GM06990 (cell line): ENCODE results near the gene KCNK1.
A peak's percentile ranks its signal among the peaks of the same experiment; 100 is the strongest.
"Not testable (repeated sequence)": the region's sequence is repeated elsewhere in the genome, so short reads cannot be mapped to it uniquely, and the experiment has no call there.

Experiments
- DNase-seq: peaks from one replicate; pipeline ENCODE4 v3.0.0-alpha.2; 2011; ENCODE audit not compliant: insufficient read length; ENCODE audit errors: extremely low read depth
- H3K27me3 ChIP-seq: replicated peaks from 2 replicates; pipeline ENCODE4 v1.6.0; 2011; ENCODE audit warnings: low read length; ENCODE audit not compliant: control insufficient read depth, insufficient read depth
- H3K36me3 ChIP-seq: 2 replicates; pipeline ENCODE4 v1.5.1; 2011; ENCODE audit warnings: low read length; ENCODE audit not compliant: control insufficient read depth, insufficient read depth
- H3K4me3 ChIP-seq: replicated peaks from 2 replicates; pipeline ENCODE4 v1.5.1; 2011; ENCODE audit warnings: low read depth, mild to moderate bottlenecking, control low read depth, low read length
- TF ChIP-seq, protein P1 (sequence below): IDR thresholded peaks from 2 replicates; pipeline ENCODE4 v1.5.1; 2011; ENCODE audit warnings: low read length, control low read depth, mild to moderate bottlenecking, inconsistent platforms; ENCODE audit not compliant: insufficient read depth, poor library complexity, severe bottlenecking

KCNK1 gene

GRCh38 chr1:233675893-233676292 is 62.0 kb downstream of the KCNK1 start:
- Histone ChIP-seq H3K36me3 (no peaks in the 10 kb centered on the region), H3K27me3 (no peaks in the 10 kb centered on the region), H3K4me3 (no peak overlapping the region)
- TF ChIP-seq, protein P1, sequence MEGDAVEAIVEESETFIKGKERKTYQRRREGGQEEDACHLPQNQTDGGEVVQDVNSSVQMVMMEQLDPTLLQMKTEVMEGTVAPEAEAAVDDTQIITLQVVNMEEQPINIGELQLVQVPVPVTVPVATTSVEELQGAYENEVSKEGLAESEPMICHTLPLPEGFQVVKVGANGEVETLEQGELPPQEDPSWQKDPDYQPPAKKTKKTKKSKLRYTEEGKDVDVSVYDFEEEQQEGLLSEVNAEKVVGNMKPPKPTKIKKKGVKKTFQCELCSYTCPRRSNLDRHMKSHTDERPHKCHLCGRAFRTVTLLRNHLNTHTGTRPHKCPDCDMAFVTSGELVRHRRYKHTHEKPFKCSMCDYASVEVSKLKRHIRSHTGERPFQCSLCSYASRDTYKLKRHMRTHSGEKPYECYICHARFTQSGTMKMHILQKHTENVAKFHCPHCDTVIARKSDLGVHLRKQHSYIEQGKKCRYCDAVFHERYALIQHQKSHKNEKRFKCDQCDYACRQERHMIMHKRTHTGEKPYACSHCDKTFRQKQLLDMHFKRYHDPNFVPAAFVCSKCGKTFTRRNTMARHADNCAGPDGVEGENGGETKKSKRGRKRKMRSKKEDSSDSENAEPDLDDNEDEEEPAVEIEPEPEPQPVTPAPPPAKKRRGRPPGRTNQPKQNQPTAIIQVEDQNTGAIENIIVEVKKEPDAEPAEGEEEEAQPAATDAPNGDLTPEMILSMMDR: peak; percentile 42
- DNase-seq: peak; percentile 59

DNA sequence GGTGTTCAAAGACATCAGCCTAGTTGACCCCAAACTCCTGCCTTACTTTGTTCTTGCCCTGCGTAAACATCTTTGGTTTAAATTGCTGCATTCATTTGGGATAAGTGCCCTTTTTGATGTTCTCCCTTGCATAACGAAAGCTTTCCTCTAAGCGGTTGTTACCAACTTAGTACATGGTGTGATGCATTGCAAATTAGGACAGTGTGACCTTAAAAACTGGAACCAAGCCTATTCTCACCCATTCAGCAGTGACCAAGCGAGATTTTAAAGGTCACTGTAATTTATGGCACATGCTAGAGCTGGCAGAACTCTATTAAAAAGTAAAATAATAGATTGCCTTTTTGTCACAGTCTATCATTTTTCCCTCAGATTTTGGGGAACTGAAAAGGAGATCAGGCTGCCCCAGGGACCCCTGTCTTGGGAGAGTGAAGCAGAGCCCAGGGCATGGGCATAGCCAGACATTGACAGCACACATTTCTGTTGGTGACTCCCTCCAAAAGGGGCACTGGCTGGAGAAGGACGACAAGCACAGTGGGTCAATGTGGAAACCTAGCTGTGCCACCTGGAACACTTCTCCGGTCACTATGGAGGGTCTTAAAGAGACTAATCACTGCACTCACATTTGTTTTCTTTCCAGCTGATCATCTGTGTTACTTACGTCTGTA is 63.9 kb downstream of the KCNK1 start:
- no peak overlapping the region for H3K4me3 ChIP-seq
- H3K36me3 ChIP-seq: no peaks in the 10 kb centered on the region
- DNase-seq: no peak
- no peaks in the 10 kb centered on the region for H3K27me3 ChIP-seq
- TF ChIP-seq, protein P1: no peak

- no peak overlapping the region for H3K4me3 ChIP-seq
- TF ChIP-seq, protein P1: no peak
- no peaks in the 10 kb centered on the region for H3K27me3 ChIP-seq
- no peak for DNase-seq
- H3K36me3 ChIP-seq: no peaks in the 10 kb centered on the region
These were observed 65.1 kb downstream of the KCNK1 start for GRCh38 chr1:233679030-233679429.

- Histone ChIP-seq H3K27me3 (no peaks in the 10 kb centered on the region), H3K36me3 (no peaks in the 10 kb centered on the region), H3K4me3 (no peak overlapping the region)
- TF ChIP-seq, protein P1: no peak
- DNase-seq: no peak
These were observed 65.9 kb downstream of the KCNK1 start for GRCh38 chr1:233679591-233680373.

DNA sequence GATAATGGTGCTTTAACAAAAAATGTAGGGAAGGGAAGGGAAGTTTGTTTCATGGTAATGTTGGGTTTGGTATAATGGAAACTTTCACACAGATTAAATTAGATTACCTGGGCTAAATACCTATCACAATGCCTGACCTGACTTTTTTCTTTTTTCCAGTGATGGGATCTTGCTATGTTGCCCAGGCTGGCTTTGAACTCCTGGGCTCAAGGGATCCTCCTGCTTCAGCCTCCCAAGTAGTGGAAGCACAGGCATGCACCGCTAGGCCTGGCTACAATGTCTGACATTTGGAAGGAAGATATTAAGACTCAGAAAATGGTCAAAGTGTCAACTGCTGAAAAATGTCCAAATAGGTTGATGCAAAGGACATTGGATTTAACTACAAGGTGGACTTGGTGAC is 67.4 kb downstream of the KCNK1 start:
- TF ChIP-seq, protein P1: no peak
- H3K36me3 ChIP-seq: no peaks in the 10 kb centered on the region
- DNase-seq: no peak
- no peaks in the 10 kb centered on the region for H3K27me3 ChIP-seq
- no peak overlapping the region for H3K4me3 ChIP-seq

GRCh38 chr1:233686653-233687052 is 72.7 kb downstream of the KCNK1 start:
- not testable (repeated sequence) for H3K36me3 ChIP-seq, H3K4me3 ChIP-seq, DNase-seq, H3K27me3 ChIP-seq
